ENCODE measurements around the gene PRKAR2B. TPM values are rescaled to one million over a fixed set of nuclear protein-coding genes. Genes with fewer than 3 reads are reported as not detected.
A peak's percentile ranks its signal among the peaks of the same experiment; 100 is the strongest.
"Not testable (repeated sequence)": the region's sequence is repeated elsewhere in the genome, so short reads cannot be mapped to it uniquely, and the experiment has no call there.

Gene PRKAR2B
- polyA plus RNA-seq, 1 of the 3 experiments (the other 2 are of a cell fraction): 17.3 TPM

DNA sequence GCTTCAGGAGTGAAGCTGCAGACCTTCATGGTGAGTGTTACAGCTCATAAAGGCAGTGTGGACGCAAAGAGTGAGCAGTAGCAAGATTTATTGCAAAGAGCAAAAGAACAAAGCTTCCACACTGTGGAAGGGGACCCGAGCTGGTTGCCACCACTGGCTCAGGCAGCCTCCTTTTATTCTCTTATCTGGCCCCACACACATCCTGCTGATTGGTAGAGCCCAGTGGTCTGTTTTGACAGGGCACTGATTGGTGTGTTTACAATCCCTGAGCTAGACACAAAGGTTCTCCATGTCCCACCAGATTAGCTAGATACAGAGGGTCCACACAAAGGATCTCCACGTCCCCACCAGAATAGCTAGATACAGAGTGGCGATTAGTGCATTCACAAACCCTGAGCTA, 2.7 kb upstream of the PRKAR2B start:
- Histone ChIP-seq H3K4me1 (ENCODE audit: control insufficient read depth in 1 of 2, insufficient read depth in 2 of 2, low read depth in 1 of 2, low read length in 1 of 2) (peaks cover 0 to 14% of the 10 kb centered on the region in 2 experiments; a peak in 2 of 4 replicates), H3F3A (replicated peaks; ENCODE audit: insufficient read depth) (peaks cover 13% of the 10 kb centered on the region), H3K79me2 (ENCODE audit: insufficient read depth) (peaks cover 14% of the 10 kb centered on the region)
- H3K4me3 ChIP-seq (ENCODE audit: low read depth in 2 of 2, low read length in 1 of 2); POLR2A ChIA-PET; H3K36me3 ChIP-seq (replicated peaks in 1 of 2; ENCODE audit: control insufficient read depth in 1 of 2, insufficient read depth in 2 of 2, low read length in 1 of 2); H3K9me2 ChIP-seq; H4K20me1 ChIP-seq (ENCODE audit: insufficient read depth); H3K4me2 ChIP-seq; H3K27ac ChIP-seq (ENCODE audit: low read depth in 2 of 2, low read length in 1 of 2); H2AFZ ChIP-seq (ENCODE audit: low read depth); CTCF ChIA-PET; H3K9me3 ChIP-seq; H3K27me3 ChIP-seq (ENCODE audit: insufficient read depth); DNase-seq; H3K9ac ChIP-seq: not testable (repeated sequence)
- 93% methylated on average over 4 of the region's 4 CpGs for WGBS (ENCODE audit: low lambda C conversion rate)

DNA sequence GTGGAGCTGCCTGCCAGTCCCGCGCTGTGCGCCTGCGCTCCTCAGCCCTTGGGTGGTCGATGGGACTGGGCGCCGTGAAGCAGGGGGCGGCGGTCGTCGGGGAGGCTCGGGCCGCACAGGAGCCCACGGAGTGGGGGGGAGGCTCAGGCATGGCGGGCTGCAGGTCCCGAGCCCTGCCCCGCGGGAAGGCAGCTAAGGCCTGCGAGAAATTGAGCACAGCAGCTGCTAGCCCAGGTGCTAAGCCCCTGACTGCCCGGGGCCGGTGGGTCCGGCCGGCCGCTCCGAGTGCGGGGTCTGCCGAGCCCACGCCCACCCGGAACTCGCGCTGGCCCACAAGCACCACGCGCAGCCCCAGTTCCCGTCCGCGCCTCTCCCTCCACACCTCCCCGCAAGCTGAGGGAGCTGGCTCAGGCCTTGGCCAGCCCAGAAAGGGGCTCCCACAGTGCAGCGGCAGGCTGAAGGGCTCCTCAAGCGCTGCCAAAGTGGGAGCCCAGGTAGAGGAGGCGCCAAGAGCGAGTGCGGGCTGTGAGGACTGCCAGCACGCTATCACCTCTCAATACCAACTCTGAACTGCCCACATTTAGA, 2.1 kb upstream of the PRKAR2B start:
- H3K9ac ChIP-seq; H3K4me2 ChIP-seq; H2AFZ ChIP-seq (ENCODE audit: low read depth); H3F3A ChIP-seq (replicated peaks; ENCODE audit: insufficient read depth); H3K9me2 ChIP-seq; H3K4me3 ChIP-seq (ENCODE audit: low read depth in 2 of 2, low read length in 1 of 2); DNase-seq; H3K9me3 ChIP-seq; POLR2A ChIA-PET; H3K27me3 ChIP-seq (ENCODE audit: insufficient read depth); H3K36me3 ChIP-seq (replicated peaks in 1 of 2; ENCODE audit: control insufficient read depth in 1 of 2, insufficient read depth in 2 of 2, low read length in 1 of 2); H4K20me1 ChIP-seq (ENCODE audit: insufficient read depth); H3K27ac ChIP-seq (ENCODE audit: low read depth in 2 of 2, low read length in 1 of 2): not testable (repeated sequence)
- peaks cover 21% of the 10 kb centered on the region for H3K79me2 ChIP-seq (ENCODE audit: insufficient read depth)
- H3K4me1 ChIP-seq (ENCODE audit: control insufficient read depth in 1 of 2, insufficient read depth in 2 of 2, low read depth in 1 of 2, low read length in 1 of 2): peaks cover 0 to 14% of the 10 kb centered on the region in 2 experiments; a peak in 2 of 4 replicates
- CTCF ChIA-PET: interaction anchor here (1.0 to 1.4 kb wide), 2 partner anchors 12 to 95 kb away, joined by 4 to 7 read pairs; no protein-coding TSS in a partner anchor
- WGBS (ENCODE audit: low lambda C conversion rate): 94% methylated on average over 26 of the region's 43 CpGs

DNA sequence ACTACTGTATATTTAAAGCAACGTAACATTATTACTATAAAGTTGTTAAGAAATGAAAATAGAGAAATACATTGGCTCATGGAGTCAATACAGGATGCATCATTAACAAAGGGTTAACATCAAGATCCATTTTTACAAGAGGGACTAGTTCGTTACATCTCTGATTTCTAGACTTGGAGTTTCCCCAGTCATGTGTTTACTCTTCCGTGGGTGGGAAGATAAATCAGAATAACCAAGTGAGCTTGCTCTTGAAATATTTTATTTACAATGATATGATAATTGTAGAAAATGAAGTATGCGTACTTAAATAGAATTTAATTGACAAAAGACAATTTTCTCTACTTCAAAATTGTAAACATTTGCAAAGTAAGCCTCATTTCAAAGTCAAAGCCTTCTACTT, 1.0 kb upstream of the PRKAR2B start:
- peaks cover 12% of the 10 kb centered on the region for H3F3A ChIP-seq (replicated peaks; ENCODE audit: insufficient read depth)
- 86% methylated on average over 4 of the region's 4 CpGs for WGBS (ENCODE audit: low lambda C conversion rate)
- H3K4me2 ChIP-seq: peak overlapping the region; percentile 72; the same call in 1 of the 2 replicates
- TF ChIP-seq EZH2phosphoT487 (IDR thresholded peaks at IDR 0.05; ENCODE audit: borderline replicate concordance, low read depth): no peak
- TF ChIP-seq, protein P1, sequence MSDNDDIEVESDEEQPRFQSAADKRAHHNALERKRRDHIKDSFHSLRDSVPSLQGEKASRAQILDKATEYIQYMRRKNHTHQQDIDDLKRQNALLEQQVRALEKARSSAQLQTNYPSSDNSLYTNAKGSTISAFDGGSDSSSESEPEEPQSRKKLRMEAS (IDR thresholded peaks at IDR 0.05; ENCODE audit: low read depth): no peak
- TF ChIP-seq TAF1 (IDR thresholded peaks at IDR 0.05; ENCODE audit: borderline replicate concordance, low read depth, low read length): no peak
- TF ChIP-seq, protein P2, sequence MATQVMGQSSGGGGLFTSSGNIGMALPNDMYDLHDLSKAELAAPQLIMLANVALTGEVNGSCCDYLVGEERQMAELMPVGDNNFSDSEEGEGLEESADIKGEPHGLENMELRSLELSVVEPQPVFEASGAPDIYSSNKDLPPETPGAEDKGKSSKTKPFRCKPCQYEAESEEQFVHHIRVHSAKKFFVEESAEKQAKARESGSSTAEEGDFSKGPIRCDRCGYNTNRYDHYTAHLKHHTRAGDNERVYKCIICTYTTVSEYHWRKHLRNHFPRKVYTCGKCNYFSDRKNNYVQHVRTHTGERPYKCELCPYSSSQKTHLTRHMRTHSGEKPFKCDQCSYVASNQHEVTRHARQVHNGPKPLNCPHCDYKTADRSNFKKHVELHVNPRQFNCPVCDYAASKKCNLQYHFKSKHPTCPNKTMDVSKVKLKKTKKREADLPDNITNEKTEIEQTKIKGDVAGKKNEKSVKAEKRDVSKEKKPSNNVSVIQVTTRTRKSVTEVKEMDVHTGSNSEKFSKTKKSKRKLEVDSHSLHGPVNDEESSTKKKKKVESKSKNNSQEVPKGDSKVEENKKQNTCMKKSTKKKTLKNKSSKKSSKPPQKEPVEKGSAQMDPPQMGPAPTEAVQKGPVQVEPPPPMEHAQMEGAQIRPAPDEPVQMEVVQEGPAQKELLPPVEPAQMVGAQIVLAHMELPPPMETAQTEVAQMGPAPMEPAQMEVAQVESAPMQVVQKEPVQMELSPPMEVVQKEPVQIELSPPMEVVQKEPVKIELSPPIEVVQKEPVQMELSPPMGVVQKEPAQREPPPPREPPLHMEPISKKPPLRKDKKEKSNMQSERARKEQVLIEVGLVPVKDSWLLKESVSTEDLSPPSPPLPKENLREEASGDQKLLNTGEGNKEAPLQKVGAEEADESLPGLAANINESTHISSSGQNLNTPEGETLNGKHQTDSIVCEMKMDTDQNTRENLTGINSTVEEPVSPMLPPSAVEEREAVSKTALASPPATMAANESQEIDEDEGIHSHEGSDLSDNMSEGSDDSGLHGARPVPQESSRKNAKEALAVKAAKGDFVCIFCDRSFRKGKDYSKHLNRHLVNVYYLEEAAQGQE (IDR thresholded peaks at IDR 0.05; ENCODE audit: low read depth, low read length): no peak
- no peak for TF ChIP-seq SMC3 (IDR thresholded peaks at IDR 0.05; ENCODE audit: low read depth, low read length)
- TF ChIP-seq TEAD4 (IDR thresholded peaks at IDR 0.05; ENCODE audit: borderline replicate concordance, insufficient read depth): no peak
- TF ChIP-seq, protein P3, sequence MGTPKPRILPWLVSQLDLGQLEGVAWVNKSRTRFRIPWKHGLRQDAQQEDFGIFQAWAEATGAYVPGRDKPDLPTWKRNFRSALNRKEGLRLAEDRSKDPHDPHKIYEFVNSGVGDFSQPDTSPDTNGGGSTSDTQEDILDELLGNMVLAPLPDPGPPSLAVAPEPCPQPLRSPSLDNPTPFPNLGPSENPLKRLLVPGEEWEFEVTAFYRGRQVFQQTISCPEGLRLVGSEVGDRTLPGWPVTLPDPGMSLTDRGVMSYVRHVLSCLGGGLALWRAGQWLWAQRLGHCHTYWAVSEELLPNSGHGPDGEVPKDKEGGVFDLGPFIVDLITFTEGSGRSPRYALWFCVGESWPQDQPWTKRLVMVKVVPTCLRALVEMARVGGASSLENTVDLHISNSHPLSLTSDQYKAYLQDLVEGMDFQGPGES (IDR thresholded peaks at IDR 0.05; ENCODE audit: low read depth, low read length): no peak
- no peaks in the 10 kb centered on the region for H3K9me2 ChIP-seq
- H3K79me2 ChIP-seq (ENCODE audit: insufficient read depth): peaks cover 26% of the 10 kb centered on the region
- no peak overlapping the region for H2AFZ ChIP-seq (ENCODE audit: low read depth)
- H3K9ac ChIP-seq: no peak overlapping the region
- no peak overlapping the region for H3K4me3 ChIP-seq (ENCODE audit: low read depth in 2 of 2, low read length in 1 of 2)
- H3K27me3 ChIP-seq (ENCODE audit: insufficient read depth): no peaks in the 10 kb centered on the region
- H4K20me1 ChIP-seq (ENCODE audit: insufficient read depth): no peaks in the 10 kb centered on the region
- peak; percentile 30 for DNase-seq
- H3K27ac ChIP-seq (ENCODE audit: low read depth in 2 of 2, low read length in 1 of 2): peak overlapping the region in 1 of 2 experiments; percentile 93; a peak in 1 of 4 replicates
- H3K9me3 ChIP-seq: no peaks in the 10 kb centered on the region
- H3K4me1 ChIP-seq (ENCODE audit: control insufficient read depth in 1 of 2, insufficient read depth in 2 of 2, low read depth in 1 of 2, low read length in 1 of 2): peaks cover 2 to 18% of the 10 kb centered on the region in 2 experiments; a peak in 3 of 4 replicates
- ChIA-PET POLR2A (no interaction called here), CTCF (interaction anchor here (1.0 to 1.4 kb wide), 2 partner anchors 13 to 96 kb away, joined by 4 to 7 read pairs; no protein-coding TSS in a partner anchor)
- H3K36me3 ChIP-seq (replicated peaks in 1 of 2; ENCODE audit: control insufficient read depth in 1 of 2, insufficient read depth in 2 of 2, low read length in 1 of 2): no peaks in the 10 kb centered on the region

All from SK-N-SH (cell line).